ENCODE results near the gene GNAO1.
"Not testable (repeated sequence)": the region's sequence is repeated elsewhere in the genome, so short reads cannot be mapped to it uniquely, and the experiment has no call there.

Gene GNAO1

DNA sequence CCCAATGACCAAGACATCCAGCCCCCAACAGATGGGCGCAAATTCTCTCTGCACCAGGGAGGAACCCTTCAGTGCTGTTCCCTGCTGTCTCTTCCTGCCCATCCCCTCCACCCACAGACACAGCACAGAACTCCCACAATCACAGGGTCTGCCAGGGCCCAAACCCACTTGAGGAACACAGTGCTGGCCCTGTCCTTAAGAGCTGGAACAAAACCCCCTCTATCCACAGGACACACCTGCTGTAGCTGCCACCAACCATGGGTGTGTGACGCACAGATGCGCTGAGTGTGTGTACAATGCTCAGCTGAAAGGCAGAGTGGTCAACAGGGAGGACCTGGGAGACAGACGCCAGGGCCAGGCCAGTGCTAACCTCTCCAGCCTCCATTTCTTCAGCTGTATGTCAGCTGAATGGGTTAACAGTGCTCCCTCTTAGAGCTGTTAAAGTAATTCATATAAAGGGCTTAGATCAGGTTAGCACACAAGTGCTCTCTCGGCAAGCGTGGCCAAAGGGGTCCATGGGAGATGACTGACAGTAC, 172.0 kb downstream of the GNAO1 start:
- no peak overlapping the region for H3K4me3 Mint-ChIP-seq
- peaks cover 5% of the 10 kb centered on the region for H3K4me1 Mint-ChIP-seq (ENCODE audit: low read depth)
- H3K36me3 Mint-ChIP-seq (ENCODE audit: low read depth), result peaks cover 21% of the 10 kb centered on the region
- no peaks in the 10 kb centered on the region for H3K9me3 Mint-ChIP-seq
- H3K27me3 Mint-ChIP-seq (ENCODE audit: low read depth), result no peaks in the 10 kb centered on the region
- H3K27ac Mint-ChIP-seq, result no peak overlapping the region
- no peak for DNase-seq (ENCODE audit: low spot score)

DNA sequence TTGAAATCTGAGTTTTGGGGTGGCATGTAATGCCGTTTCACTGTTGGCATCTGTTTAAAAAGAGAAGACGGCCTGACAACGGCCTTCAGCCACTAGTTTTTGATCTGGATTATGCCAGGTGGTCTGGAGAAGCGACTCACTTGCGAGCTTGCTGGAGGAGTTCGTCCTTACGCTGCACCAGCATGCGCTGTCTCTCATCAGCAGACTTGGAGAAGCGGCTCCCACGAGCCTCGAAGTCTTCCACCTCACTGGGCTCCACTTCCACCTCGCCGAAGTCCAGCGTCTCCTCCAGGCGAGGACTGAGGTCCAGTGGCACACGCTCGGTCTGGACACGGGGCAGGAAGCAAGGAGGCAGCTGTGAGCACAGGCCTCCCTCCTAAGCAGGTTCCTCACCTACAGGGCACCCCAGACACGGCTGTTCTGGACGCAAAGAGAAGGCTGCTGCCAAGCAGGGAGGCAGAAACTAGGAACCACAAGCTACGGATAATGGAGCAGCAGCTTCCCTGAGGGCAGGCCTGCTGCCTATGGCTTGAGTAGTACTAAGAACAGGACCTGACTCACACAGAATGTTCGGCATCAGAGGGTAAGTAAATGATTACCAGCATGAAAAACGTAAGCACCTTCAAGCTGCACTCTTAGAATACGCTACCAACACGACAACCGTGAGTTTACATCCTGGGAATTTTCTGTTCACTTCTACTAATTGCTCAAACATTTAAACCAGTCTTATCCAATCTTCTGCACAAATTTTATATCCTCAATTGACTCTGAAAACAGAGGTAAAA, 172.7 kb downstream of the GNAO1 start:
- H3K27ac Mint-ChIP-seq, result no peak overlapping the region
- peaks cover 23% of the 10 kb centered on the region for H3K36me3 Mint-ChIP-seq (ENCODE audit: low read depth)
- H3K4me3 Mint-ChIP-seq, result no peak overlapping the region
- no peaks in the 10 kb centered on the region for H3K27me3 Mint-ChIP-seq (ENCODE audit: low read depth)
- H3K9me3 Mint-ChIP-seq, result no peaks in the 10 kb centered on the region
- no peak for DNase-seq (ENCODE audit: low spot score)
- peaks cover 5% of the 10 kb centered on the region for H3K4me1 Mint-ChIP-seq (ENCODE audit: low read depth)

DNA sequence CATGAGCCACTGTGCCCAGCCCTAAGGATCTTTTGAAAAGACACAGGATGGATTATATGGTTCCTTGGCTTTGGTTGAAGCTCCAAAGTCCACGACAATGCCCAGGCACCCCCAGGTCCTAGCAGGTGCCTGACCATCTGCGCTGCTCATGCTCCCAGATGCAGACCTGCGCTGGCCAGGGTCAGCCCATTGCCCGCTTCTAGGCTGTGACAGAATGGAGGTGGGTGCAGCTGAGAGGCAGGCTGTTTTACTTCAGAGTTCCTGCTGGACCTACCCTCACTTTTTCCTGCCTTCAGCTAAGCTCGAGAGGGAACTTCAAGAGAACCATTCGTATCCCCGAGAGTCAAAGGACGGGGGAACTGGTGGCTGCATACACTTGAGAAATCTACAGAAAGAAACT, 173.6 kb downstream of the GNAO1 start:
- no peak overlapping the region for H3K4me3 Mint-ChIP-seq
- no peak overlapping the region for H3K27ac Mint-ChIP-seq
- peaks cover 1% of the 10 kb centered on the region for H3K4me1 Mint-ChIP-seq (ENCODE audit: low read depth)
- H3K27me3 Mint-ChIP-seq (ENCODE audit: low read depth), result no peaks in the 10 kb centered on the region
- H3K9me3 Mint-ChIP-seq, result no peaks in the 10 kb centered on the region
- H3K36me3 Mint-ChIP-seq (ENCODE audit: low read depth), result peaks cover 23% of the 10 kb centered on the region
- DNase-seq (ENCODE audit: low spot score), result no peak

DNA sequence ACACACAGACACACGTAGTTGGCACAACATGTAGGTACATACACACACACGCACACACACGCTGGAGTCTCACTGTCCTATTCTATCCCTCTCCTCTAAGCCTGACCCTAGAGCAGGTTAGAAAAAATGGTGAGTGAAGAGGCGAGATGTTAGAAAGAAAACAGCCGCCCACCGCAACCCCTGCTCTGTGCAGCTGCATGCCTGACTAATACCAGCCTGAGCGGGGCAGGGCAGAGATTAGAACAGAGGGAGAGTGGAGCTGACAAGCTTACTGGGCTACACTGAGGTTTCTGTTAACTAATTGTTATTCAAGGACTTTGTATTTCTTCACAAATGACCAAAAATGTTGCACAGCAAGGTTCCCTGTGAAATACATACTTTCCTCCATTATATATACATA, 174.3 kb downstream of the GNAO1 start:
- Mint-ChIP-seq H3K27ac (no peak overlapping the region), H3K9me3 (no peaks in the 10 kb centered on the region), H3K36me3 (ENCODE audit: low read depth) (peaks cover 25% of the 10 kb centered on the region)

DNA sequence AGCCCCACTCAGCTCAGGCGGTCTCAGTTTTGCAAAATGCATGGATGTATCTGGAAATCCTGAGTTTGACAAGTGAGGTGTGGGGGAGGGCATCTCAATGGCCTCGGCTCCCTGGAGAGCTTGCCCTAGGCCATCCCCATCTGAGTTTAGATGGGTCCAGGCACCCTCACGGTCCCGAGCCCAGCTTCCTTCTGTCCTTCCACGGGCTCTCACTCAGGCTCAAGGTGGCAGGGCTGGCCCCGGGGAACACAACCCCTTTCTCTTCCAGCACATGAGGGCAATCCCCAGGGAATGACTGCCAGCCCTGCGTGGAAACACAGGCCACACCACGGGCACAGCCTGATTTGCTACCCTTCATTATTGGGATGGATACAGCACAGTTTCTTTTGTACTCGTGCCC, 175.7 kb downstream of the GNAO1 start:
- H3K27ac Mint-ChIP-seq, result no peak overlapping the region
- no peak for DNase-seq (ENCODE audit: low spot score)
- no peak overlapping the region for H3K4me3 Mint-ChIP-seq
- peaks cover 6% of the 10 kb centered on the region for H3K4me1 Mint-ChIP-seq (ENCODE audit: low read depth)
- H3K27me3 Mint-ChIP-seq (ENCODE audit: low read depth), result no peaks in the 10 kb centered on the region
- peaks cover 24% of the 10 kb centered on the region for H3K36me3 Mint-ChIP-seq (ENCODE audit: low read depth)
- no peaks in the 10 kb centered on the region for H3K9me3 Mint-ChIP-seq

More for the DNA sequence above, 174.3 kb downstream of the GNAO1 start:
- DNase-seq (ENCODE audit: low spot score), result no peak
- Mint-ChIP-seq H3K27me3 (ENCODE audit: low read depth) (no peaks in the 10 kb centered on the region), H3K4me1 (ENCODE audit: low read depth) (peaks cover 2% of the 10 kb centered on the region), H3K4me3 (no peak overlapping the region)

DNA sequence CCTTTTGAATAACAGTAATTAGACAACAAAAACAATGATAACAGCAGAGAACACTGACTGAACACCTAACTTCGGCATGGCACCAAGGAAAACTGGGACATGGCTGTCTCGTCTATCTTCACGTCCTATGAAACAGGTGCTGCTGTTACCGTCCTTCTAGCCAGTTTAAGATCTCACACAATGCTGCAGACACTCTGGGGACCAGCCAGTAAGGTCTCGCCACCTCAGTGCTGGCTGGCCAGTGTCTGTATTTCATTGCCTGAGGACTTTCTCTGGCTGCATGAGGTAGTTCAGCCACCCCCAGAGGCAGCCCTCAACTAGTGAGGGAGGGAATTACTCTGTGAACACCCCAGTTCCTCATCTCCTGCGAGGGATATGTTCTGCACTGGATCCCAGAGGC, 176.5 kb downstream of the GNAO1 start:
- H3K36me3 Mint-ChIP-seq (ENCODE audit: low read depth), result peaks cover 24% of the 10 kb centered on the region
- H3K9me3 Mint-ChIP-seq, result no peaks in the 10 kb centered on the region
- DNase-seq (ENCODE audit: low spot score), result no peak
- no peak overlapping the region for H3K4me3 Mint-ChIP-seq
- peaks cover 14% of the 10 kb centered on the region for H3K4me1 Mint-ChIP-seq (ENCODE audit: low read depth)
- H3K27ac Mint-ChIP-seq, result no peak overlapping the region
- no peaks in the 10 kb centered on the region for H3K27me3 Mint-ChIP-seq (ENCODE audit: low read depth)

DNA sequence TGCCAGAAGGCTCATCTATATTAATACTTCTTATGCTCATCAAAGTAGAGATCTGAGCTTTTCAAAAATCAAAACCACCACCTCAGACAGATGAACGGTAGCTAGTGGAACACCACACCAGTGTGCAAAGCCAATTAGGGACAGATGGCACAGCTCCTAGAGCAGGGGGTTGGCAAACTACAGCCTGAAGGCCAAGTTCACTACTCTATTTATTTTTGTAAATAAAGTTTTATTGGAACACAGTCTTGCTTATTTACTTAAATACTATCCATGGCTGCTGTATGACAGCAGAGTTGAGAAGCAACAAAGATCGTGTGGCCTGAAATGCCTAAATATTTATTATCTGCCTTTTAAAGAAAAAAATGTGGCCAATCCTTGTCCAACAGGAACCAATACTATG, 177.3 kb downstream of the GNAO1 start:
- no peak overlapping the region for H3K4me3 Mint-ChIP-seq

DNA sequence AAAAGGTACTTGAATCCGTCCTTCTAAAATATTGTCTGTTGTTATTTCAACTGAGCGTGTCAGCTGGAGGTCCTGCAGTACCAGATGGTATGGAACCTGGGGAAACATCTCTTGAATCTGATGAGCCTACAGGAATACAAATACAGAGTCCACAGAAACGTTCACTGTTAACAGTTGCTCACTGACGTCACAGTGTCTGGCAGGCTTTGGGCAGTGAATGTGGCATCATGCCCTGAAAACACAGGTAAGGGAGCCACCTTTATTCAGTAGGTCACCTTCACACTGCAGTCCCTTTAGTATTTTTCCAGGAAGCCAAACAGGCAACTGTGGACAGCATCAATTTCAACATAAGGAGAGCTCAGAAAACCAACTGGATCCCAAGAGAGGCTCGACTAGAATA, 177.9 kb downstream of the GNAO1 start:
- no peak overlapping the region for H3K27ac Mint-ChIP-seq
- DNase-seq (ENCODE audit: low spot score), result no peak
- no peaks in the 10 kb centered on the region for H3K9me3 Mint-ChIP-seq
- H3K27me3 Mint-ChIP-seq (ENCODE audit: low read depth), result no peaks in the 10 kb centered on the region
- H3K4me3 Mint-ChIP-seq, result no peak overlapping the region
- H3K36me3 Mint-ChIP-seq (ENCODE audit: low read depth), result peaks cover 29% of the 10 kb centered on the region
- peaks cover 15% of the 10 kb centered on the region for H3K4me1 Mint-ChIP-seq (ENCODE audit: low read depth)

More for the DNA sequence above, 177.3 kb downstream of the GNAO1 start:
- DNase-seq (ENCODE audit: low spot score), result no peak
- Mint-ChIP-seq H3K27me3 (ENCODE audit: low read depth) (no peaks in the 10 kb centered on the region), H3K27ac (no peak overlapping the region), H3K4me1 (ENCODE audit: low read depth) (peaks cover 15% of the 10 kb centered on the region), H3K36me3 (ENCODE audit: low read depth) (peaks cover 27% of the 10 kb centered on the region), H3K9me3 (no peaks in the 10 kb centered on the region)

DNA sequence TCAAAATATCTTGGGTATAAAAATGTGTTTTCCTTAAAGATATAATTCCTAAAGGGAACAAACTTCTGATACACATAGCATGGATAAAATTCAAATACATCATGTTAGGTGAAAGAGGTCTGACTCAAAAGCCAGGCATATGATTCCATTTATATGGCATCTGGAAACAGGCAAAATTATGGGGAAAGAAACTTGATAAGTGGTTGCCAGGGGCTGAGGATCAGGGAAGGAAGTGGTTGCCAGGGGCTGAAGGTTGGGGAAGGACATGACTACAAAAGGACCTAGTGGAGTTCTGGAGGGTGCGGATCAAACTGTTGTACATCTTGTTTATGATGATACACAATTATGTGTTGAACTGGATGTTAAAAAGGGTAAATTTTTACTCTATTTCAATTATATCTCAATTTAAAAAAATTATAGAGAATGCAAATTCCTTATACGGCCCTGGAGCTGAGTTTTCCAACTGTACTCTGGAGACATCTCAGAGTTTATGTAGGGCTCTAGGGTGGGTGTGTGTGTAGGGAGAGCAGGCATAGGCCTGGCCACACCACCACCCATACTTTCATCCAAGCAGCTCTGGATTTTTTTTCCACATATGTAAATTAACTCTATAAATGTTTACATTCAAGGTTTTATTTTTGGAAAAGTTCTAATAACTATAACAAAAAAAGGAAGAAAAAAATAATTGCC, 179.0 kb downstream of the GNAO1 start:
- peaks cover 15% of the 10 kb centered on the region for H3K4me1 Mint-ChIP-seq (ENCODE audit: low read depth)
- no peaks in the 10 kb centered on the region for H3K27me3 Mint-ChIP-seq (ENCODE audit: low read depth)
- no peak overlapping the region for H3K4me3 Mint-ChIP-seq
- no peak overlapping the region for H3K27ac Mint-ChIP-seq
- no peaks in the 10 kb centered on the region for H3K9me3 Mint-ChIP-seq
- no peak for DNase-seq (ENCODE audit: low spot score)
- H3K36me3 Mint-ChIP-seq (ENCODE audit: low read depth), result peaks cover 28% of the 10 kb centered on the region

DNA sequence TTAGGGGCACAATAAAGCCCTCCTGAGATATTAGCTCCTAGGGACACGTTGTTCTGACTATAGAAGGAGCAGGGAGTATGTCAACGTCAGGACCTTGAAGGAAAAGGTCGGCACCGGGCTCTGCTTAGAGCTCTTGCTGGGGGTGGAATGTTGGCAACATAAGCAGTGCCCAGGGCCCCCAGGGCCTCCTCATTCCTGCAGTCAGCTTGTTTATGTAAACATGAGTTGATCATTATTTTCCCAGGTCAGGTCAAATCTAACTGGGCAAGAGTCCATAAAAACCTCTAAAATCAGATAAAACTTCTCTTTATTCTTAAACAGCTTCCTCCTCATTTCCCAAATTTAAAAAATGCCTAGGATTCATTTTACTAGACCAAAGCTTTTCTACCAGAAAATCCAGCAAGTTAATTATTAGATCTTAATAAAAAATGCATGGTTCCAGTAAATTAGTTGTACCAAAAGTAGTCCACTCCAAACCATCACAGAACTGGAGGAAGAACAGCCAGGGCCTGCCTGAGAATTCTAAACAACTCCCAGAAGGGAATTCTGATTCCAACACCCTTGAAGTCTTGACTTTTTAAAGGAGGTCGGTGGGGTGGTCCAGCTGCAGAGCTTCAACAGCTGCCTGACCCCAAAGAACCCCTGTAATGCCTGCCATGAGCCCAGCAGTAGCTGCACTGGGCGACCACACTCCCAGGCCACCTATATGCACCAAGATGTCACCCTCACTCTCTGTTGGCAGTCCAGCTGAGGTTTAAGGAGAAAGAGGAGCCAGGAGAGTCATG, 179.8 kb downstream of the GNAO1 start:
- H3K36me3 Mint-ChIP-seq (ENCODE audit: low read depth), result peaks cover 30% of the 10 kb centered on the region
- DNase-seq (ENCODE audit: low spot score), result no peak
- no peak overlapping the region for H3K27ac Mint-ChIP-seq
- H3K9me3 Mint-ChIP-seq, result no peaks in the 10 kb centered on the region
- no peaks in the 10 kb centered on the region for H3K27me3 Mint-ChIP-seq (ENCODE audit: low read depth)
- peaks cover 15% of the 10 kb centered on the region for H3K4me1 Mint-ChIP-seq (ENCODE audit: low read depth)
- H3K4me3 Mint-ChIP-seq, result no peak overlapping the region

DNA sequence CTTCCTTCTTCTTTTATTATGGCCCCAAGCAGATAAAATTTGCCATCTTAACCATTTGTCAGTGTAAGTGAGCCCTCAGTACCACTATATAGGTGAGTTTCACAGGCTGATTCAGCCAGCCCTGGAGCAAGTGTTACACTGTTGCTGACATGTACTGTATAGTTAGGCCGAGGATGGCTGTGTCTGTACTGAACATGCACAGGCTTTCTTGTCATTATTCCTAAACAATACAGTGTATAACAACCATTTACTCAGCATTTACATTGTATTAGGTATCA, 180.3 kb downstream of the GNAO1 start:
- H3K4me1 Mint-ChIP-seq (ENCODE audit: low read depth), result peaks cover 17% of the 10 kb centered on the region
- no peak overlapping the region for H3K27ac Mint-ChIP-seq
- H3K27me3 Mint-ChIP-seq (ENCODE audit: low read depth), result no peaks in the 10 kb centered on the region
- peaks cover 28% of the 10 kb centered on the region for H3K36me3 Mint-ChIP-seq (ENCODE audit: low read depth)
- DNase-seq (ENCODE audit: low spot score), result no peak
- no peaks in the 10 kb centered on the region for H3K9me3 Mint-ChIP-seq
- H3K4me3 Mint-ChIP-seq, result no peak overlapping the region

DNA sequence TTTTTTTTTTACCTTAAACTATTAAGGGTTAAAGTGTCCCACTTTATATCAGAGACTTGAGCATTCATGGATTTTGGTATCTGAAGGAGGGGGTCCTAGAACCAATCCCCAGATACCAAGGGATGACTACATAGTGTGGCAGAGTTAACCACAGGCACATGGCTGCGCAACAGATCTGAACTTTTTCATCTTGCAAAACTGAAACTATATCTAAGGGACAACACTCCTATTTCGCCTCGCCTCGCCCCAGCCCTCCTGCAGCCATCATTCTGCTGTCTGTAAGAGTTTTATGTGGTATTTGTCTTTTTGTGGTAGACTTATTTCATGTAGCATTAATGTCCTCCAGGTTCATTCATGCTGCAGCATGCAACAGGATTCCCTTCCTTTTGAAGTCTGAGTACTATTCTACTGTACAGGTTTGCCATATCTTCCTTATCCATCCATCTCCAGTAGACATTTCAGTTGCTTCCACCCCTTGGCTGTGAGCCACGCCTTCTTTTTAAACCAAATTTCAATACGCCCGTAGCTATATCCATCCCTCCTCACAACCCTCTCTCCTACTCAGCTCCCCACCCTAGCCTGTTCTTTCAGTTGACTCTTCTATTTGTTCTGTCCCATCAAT, 180.8 kb downstream of the GNAO1 start:
- Mint-ChIP-seq H3K36me3 (ENCODE audit: low read depth) (peaks cover 27% of the 10 kb centered on the region), H3K27me3 (ENCODE audit: low read depth) (no peaks in the 10 kb centered on the region), H3K9me3 (no peaks in the 10 kb centered on the region), H3K4me1 (ENCODE audit: low read depth) (peaks cover 17% of the 10 kb centered on the region), H3K27ac (peak overlapping the region; percentile 88), H3K4me3 (peak overlapping the region; percentile 56)
- DNase-seq (ENCODE audit: low spot score), result no peak

DNA sequence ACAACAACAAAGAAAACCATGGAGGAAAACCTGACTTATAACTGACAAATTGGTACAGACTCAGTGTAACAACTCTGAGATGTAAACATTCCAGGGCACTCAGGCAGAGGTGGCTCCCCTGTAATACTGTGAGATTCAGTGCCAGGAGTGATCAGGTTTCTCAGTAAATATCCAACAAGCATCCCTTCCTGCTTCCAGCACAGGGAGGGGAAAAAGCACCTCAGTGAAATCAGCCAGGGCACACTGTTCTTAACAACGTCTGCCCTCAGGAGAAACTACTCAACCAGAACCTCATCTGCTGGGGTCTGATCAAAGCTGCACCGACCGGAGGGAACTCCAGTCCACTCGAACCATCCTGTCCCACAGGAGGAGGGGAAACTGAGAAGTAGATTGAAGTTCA, 181.7 kb downstream of the GNAO1 start:
- no peak overlapping the region for H3K4me3 Mint-ChIP-seq
- DNase-seq (ENCODE audit: low spot score), result no peak
- H3K36me3 Mint-ChIP-seq (ENCODE audit: low read depth), result peaks cover 30% of the 10 kb centered on the region
- no peak overlapping the region for H3K27ac Mint-ChIP-seq
- H3K27me3 Mint-ChIP-seq (ENCODE audit: low read depth), result no peaks in the 10 kb centered on the region
- H3K4me1 Mint-ChIP-seq (ENCODE audit: low read depth), result peaks cover 17% of the 10 kb centered on the region
- H3K9me3 Mint-ChIP-seq, result no peaks in the 10 kb centered on the region

DNA sequence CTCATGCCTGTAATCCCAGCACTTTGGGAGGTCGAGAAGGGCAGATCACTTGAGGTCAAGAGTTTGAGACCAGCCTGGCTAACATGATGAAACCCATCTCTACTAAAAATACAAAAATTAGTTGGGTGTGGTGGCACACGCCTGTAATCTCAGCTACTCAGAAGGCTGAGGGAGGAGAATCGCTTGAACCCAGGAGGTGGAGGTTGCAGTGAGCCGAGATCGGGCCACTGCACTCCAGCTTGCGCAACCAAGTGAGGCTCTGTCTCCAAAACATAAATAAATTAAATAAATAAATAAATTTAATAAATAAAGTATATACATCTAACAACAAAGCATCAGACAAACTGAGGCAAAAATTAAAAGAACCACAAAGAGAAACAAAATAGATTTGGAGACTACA, 184.5 kb downstream of the GNAO1 start:
- Mint-ChIP-seq H3K36me3 (ENCODE audit: low read depth) (peaks cover 52% of the 10 kb centered on the region), H3K4me1 (ENCODE audit: low read depth) (peaks cover 15% of the 10 kb centered on the region)
- H3K4me3 Mint-ChIP-seq; DNase-seq (ENCODE audit: low spot score); H3K27ac Mint-ChIP-seq; H3K27me3 Mint-ChIP-seq (ENCODE audit: low read depth); H3K9me3 Mint-ChIP-seq: not testable (repeated sequence)
